ENCODE results near the gene QSOX1.
"Not testable (repeated sequence)": the region's sequence is repeated elsewhere in the genome, so short reads cannot be mapped to it uniquely, and the experiment has no call there.

QSOX1 gene

DNA sequence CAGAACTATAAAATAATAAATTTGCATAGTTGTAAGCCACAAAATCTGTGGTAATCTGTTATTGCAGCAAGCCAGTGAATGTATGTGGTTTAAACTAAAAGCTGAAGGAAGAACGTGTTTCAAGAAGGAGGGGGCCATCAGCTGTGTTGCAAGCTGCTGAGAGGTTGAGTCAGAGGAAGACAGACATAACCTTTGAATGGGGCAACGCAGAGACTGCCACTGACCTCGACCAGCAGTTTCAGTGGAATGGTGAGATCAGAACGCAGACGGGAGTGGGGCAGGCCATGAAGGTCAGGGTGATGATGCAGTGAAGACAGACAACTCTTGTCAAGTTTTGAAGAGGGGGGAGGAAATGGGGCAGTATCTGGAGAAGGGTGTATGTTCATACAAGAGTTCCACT, 23.2 kb upstream of the QSOX1 start:
- Histone ChIP-seq H3K4me3 (ENCODE audit: low read depth, low read length) (no peak overlapping the region), H3K27ac (ENCODE audit: low read depth, low read length) (no peak overlapping the region), H3K36me3 (ENCODE audit: control insufficient read depth, insufficient read depth, low read length) (no peaks in the 10 kb centered on the region), H3K27me3 (ENCODE audit: control insufficient read depth, insufficient read depth, low read length) (no peaks in the 10 kb centered on the region), H3K4me1 (ENCODE audit: control insufficient read depth, insufficient read depth, low read length) (peaks cover 6% of the 10 kb centered on the region), H3K9ac (ENCODE audit: low read length) (no peak overlapping the region), H3K9me3 (ENCODE audit: control insufficient read depth, insufficient read depth, low read depth, low read length) (no peaks in the 10 kb centered on the region)

DNA sequence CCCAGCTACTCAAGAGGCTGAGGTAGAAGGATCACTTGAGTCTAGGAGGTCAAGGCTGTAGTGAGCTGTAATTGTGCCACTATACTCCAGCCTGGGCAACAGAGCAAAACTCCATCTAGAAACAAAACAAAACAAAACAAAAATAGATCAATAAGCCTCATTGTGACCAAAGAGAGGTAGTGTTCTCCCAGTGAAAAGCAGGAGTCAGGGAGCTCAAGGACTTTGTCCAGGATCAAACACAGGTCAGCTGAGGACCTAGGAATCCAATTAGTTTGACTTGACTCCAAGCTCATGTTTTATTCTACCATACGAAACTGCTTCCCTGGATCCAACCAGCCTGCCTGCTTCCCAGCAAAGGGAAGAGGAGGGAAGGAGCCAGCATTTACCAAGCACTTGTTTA, 21.5 kb upstream of the QSOX1 start:
- Histone ChIP-seq H3K4me3 (ENCODE audit: low read depth, low read length) (no peak overlapping the region), H3K27me3 (ENCODE audit: control insufficient read depth, insufficient read depth, low read length) (no peaks in the 10 kb centered on the region), H3K36me3 (ENCODE audit: control insufficient read depth, insufficient read depth, low read length) (no peaks in the 10 kb centered on the region), H3K27ac (ENCODE audit: low read depth, low read length) (no peak overlapping the region), H3K9ac (ENCODE audit: low read length) (no peak overlapping the region), H3K4me1 (ENCODE audit: control insufficient read depth, insufficient read depth, low read length) (no peaks in the 10 kb centered on the region), H3K9me3 (ENCODE audit: control insufficient read depth, insufficient read depth, low read depth, low read length) (no peaks in the 10 kb centered on the region)

DNA sequence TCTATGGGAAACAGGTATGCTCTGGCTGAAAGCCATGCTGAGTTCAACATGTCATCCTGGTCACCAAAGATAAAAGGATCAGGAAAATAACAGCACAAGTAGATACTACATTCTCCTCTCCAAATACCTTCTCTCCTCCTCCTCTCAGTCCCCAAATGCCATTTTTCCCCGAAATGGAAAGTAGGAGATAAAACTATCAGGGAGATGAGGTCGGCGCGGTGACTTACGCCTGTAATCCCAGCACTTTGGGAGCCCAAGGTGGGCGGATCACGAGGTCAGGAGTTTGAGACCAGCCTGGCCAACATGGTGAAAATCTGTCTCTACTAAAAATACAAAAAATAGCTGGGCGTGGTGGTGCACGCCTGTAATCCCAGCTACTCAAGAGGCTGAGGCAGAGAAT, 21.0 kb upstream of the QSOX1 start:
- not testable (repeated sequence) for H3K27ac ChIP-seq (ENCODE audit: low read depth, low read length); H3K4me3 ChIP-seq (ENCODE audit: low read depth, low read length); H3K9me3 ChIP-seq (ENCODE audit: control insufficient read depth, insufficient read depth, low read depth, low read length); H3K9ac ChIP-seq (ENCODE audit: low read length); H3K4me1 ChIP-seq (ENCODE audit: control insufficient read depth, insufficient read depth, low read length); H3K36me3 ChIP-seq (ENCODE audit: control insufficient read depth, insufficient read depth, low read length); H3K27me3 ChIP-seq (ENCODE audit: control insufficient read depth, insufficient read depth, low read length)

DNA sequence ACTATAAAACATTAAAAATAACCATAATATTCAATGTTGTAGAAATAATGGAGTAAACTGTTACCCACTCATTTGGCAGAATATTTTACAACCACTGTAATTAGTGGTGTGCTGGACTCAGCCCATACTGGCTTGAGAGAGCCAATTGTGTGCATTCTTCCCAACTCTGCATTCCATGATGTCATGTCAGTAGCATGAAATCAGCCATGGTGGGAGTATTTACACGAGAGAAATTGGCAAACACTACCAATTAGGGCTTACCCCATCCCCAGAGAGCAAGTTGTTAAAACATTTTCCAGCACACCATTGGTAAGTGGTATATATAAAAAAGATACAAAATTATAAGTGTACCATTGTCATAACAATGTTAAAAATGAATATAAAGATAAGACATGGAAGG, 19.1 kb upstream of the QSOX1 start:
- no peaks in the 10 kb centered on the region for H3K4me1 ChIP-seq (ENCODE audit: control insufficient read depth, insufficient read depth, low read length)
- H3K27me3 ChIP-seq (ENCODE audit: control insufficient read depth, insufficient read depth, low read length) = no peaks in the 10 kb centered on the region
- no peaks in the 10 kb centered on the region for H3K9me3 ChIP-seq (ENCODE audit: control insufficient read depth, insufficient read depth, low read depth, low read length)
- no peak overlapping the region for H3K9ac ChIP-seq (ENCODE audit: low read length)
- H3K27ac ChIP-seq (ENCODE audit: low read depth, low read length) = no peak overlapping the region
- H3K4me3 ChIP-seq (ENCODE audit: low read depth, low read length) = no peak overlapping the region
- no peaks in the 10 kb centered on the region for H3K36me3 ChIP-seq (ENCODE audit: control insufficient read depth, insufficient read depth, low read length)

DNA sequence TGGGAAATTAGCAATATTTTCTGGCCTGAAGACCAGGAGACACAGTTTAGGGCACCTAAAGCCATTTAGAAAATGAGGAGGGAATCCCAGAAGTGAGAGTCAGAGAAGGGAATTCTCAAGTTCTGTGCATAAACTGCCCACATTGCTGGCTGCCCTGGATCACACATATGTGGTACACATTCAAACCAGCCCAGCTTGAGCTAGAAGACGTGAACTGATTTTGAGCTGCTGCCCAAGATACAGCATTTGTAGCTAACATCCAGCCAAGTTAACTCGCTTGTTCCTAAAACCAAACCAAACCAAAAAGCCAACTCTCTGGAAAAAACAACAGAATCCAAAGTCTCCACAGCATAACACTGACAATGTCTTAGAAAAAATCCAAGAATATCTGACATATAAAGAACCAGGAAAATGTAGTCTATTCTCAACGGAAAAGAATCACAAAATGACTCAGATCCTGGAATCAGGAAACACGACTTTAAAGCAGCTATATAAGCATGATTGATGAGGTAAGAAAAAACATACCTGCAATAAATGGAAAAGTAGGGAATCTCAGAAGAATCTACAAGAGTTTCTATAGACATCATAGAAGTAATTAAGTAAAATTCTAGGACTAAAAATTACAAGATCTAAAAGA, 18.2 kb upstream of the QSOX1 start:
- Histone ChIP-seq H3K9ac (ENCODE audit: low read length) (no peak overlapping the region), H3K36me3 (ENCODE audit: control insufficient read depth, insufficient read depth, low read length) (no peaks in the 10 kb centered on the region), H3K27ac (ENCODE audit: low read depth, low read length) (no peak overlapping the region), H3K4me3 (ENCODE audit: low read depth, low read length) (no peak overlapping the region), H3K9me3 (ENCODE audit: control insufficient read depth, insufficient read depth, low read depth, low read length) (no peaks in the 10 kb centered on the region), H3K4me1 (ENCODE audit: control insufficient read depth, insufficient read depth, low read length) (no peaks in the 10 kb centered on the region), H3K27me3 (ENCODE audit: control insufficient read depth, insufficient read depth, low read length) (no peaks in the 10 kb centered on the region)

DNA sequence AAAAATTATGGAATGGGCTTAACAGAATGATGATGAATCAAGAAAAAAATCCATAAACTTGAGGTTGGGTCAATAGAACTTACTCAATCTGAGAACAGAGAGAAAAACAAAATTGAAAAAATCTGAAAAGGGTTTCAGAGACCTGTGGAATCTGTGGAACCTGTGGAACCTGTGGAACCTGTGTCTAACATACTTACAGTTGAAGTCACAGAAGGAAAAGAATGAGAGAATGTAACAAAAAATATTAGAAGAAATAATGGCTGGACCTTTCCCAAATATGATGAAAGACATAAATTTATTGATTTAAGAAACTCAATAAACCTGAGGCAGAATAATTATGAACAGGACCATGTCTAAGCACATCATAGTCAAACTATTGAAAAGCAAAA, 17.7 kb upstream of the QSOX1 start:
- no peaks in the 10 kb centered on the region for H3K27me3 ChIP-seq (ENCODE audit: control insufficient read depth, insufficient read depth, low read length)
- no peaks in the 10 kb centered on the region for H3K9me3 ChIP-seq (ENCODE audit: control insufficient read depth, insufficient read depth, low read depth, low read length)
- H3K4me1 ChIP-seq (ENCODE audit: control insufficient read depth, insufficient read depth, low read length) = no peaks in the 10 kb centered on the region
- H3K27ac ChIP-seq (ENCODE audit: low read depth, low read length) = no peak overlapping the region
- H3K4me3 ChIP-seq (ENCODE audit: low read depth, low read length) = no peak overlapping the region
- H3K36me3 ChIP-seq (ENCODE audit: control insufficient read depth, insufficient read depth, low read length) = no peaks in the 10 kb centered on the region
- H3K9ac ChIP-seq (ENCODE audit: low read length) = no peak overlapping the region

DNA sequence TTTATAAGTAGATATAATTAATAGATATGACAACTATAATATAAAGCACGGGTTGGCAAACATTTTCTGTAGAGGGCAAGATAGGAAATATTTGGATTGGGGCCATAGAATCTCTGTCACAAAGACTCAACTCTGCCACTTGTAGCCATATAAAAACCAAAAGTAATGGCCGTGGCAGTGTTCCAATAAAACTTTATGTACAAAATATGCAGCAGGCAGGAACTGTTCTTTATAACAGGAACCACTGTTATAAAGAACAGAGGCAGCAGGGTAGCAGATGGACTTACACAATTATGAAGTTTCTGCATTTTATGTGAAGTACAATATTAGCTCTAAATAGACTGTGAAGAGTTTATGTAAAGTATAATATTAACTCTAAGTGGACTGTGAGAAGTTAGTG, 16.9 kb upstream of the QSOX1 start:
- no peaks in the 10 kb centered on the region for H3K9me3 ChIP-seq (ENCODE audit: control insufficient read depth, insufficient read depth, low read depth, low read length)
- H3K27ac ChIP-seq (ENCODE audit: low read depth, low read length) = no peak overlapping the region
- H3K36me3 ChIP-seq (ENCODE audit: control insufficient read depth, insufficient read depth, low read length) = no peaks in the 10 kb centered on the region
- H3K4me1 ChIP-seq (ENCODE audit: control insufficient read depth, insufficient read depth, low read length) = no peaks in the 10 kb centered on the region
- H3K27me3 ChIP-seq (ENCODE audit: control insufficient read depth, insufficient read depth, low read length) = no peaks in the 10 kb centered on the region
- no peak overlapping the region for H3K9ac ChIP-seq (ENCODE audit: low read length)
- H3K4me3 ChIP-seq (ENCODE audit: low read depth, low read length) = no peak overlapping the region

DNA sequence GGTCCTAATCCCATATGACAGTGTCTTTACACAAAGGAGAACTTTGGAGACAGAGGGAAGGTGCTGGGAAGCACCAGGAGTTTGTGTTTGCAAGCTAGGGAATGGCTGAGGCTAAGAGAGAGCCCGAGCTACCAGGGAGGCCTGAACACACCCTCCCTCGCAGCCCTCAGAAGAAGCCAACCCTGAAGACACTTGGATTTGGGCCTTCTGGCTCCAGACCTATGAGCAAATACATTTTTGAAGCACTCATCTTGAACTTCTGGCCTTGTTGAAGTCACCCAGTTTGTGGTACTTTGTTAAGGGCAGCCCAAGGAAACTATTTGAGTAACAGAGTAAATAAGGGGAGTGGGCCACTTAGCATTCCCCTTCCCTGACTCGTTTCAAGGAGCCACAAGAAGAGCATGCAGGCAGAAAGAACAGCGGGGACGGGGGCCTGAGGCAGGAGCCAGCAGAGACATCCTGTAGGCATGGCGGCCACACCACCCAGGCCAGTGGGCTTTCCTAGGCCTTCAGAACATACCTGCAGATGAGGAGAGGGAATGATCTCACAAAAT, 13.2 kb upstream of the QSOX1 start:
- no peaks in the 10 kb centered on the region for H3K36me3 ChIP-seq (ENCODE audit: control insufficient read depth, insufficient read depth, low read length)
- H3K27me3 ChIP-seq (ENCODE audit: control insufficient read depth, insufficient read depth, low read length) = no peaks in the 10 kb centered on the region
- no peak overlapping the region for H3K27ac ChIP-seq (ENCODE audit: low read depth, low read length)
- H3K4me3 ChIP-seq (ENCODE audit: low read depth, low read length) = no peak overlapping the region
- H3K4me1 ChIP-seq (ENCODE audit: control insufficient read depth, insufficient read depth, low read length) = no peaks in the 10 kb centered on the region
- no peak overlapping the region for H3K9ac ChIP-seq (ENCODE audit: low read length)
- H3K9me3 ChIP-seq (ENCODE audit: control insufficient read depth, insufficient read depth, low read depth, low read length) = no peaks in the 10 kb centered on the region

DNA sequence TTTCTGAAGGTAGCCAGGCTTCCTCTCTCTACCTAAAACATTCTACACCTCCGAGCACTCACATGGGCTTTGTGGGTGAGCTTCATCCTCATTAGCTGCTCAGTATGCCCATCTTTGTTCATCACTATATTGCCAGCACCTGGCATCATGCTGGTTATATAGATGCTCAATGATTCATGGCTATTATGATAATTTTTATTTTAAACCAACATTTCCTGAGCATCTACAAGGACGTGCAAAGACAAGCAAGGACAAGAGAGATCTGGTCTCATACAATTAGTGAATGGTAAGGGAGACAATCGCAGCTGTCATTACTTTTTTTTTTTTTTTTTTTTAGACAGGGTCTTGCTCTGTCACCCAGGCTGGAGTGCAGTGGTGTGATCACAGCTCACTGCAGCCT, 11.3 kb upstream of the QSOX1 start:
- Histone ChIP-seq H3K27ac (ENCODE audit: low read depth, low read length) (no peak overlapping the region), H3K4me1 (ENCODE audit: control insufficient read depth, insufficient read depth, low read length) (no peaks in the 10 kb centered on the region), H3K9ac (ENCODE audit: low read length) (no peak overlapping the region)

DNA sequence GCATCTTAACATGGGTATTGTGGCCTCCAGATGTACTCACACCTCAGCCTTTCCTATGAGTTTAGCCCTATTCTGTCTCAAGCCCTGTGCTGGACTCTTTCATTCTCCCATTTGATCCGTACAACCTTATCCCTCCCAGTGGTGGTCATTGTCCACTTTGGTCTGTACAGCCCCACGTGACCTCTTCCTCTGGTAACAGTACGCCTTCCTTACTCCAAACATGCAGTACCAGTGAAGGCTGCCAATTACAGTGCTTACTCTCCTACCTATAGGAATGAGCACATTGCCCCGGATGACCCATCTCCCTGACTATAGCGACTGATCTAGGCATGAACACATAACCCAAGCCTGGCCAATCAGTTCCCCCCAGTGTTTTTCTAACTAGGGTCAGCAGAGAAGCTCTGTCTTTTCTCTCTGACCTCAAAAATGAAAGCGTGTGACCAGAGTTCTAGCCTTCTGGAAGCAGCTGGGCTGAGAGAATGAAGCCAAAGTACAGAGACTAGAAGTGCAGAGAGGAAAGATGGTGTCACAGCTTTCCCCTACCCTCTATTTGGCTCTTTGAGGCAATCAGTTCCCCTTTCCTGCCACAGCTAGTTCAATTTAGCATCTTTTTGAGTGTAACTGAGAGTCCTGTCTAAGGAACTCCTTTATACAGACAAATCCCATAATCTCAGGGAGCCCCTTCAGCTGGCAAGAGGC, 9.9 kb upstream of the QSOX1 start:
- no peak overlapping the region for H3K4me3 ChIP-seq (ENCODE audit: low read depth, low read length)
- no peak overlapping the region for H3K9ac ChIP-seq (ENCODE audit: low read length)
- H3K27ac ChIP-seq (ENCODE audit: low read depth, low read length) = no peak overlapping the region
- no peaks in the 10 kb centered on the region for H3K9me3 ChIP-seq (ENCODE audit: control insufficient read depth, insufficient read depth, low read depth, low read length)
- no peaks in the 10 kb centered on the region for H3K4me1 ChIP-seq (ENCODE audit: control insufficient read depth, insufficient read depth, low read length)
- no peaks in the 10 kb centered on the region for H3K36me3 ChIP-seq (ENCODE audit: control insufficient read depth, insufficient read depth, low read length)
- no peaks in the 10 kb centered on the region for H3K27me3 ChIP-seq (ENCODE audit: control insufficient read depth, insufficient read depth, low read length)

More for the DNA sequence above, 11.3 kb upstream of the QSOX1 start:
- Histone ChIP-seq H3K9me3 (ENCODE audit: control insufficient read depth, insufficient read depth, low read depth, low read length) (no peaks in the 10 kb centered on the region), H3K36me3 (ENCODE audit: control insufficient read depth, insufficient read depth, low read length) (no peaks in the 10 kb centered on the region), H3K4me3 (ENCODE audit: low read depth, low read length) (no peak overlapping the region), H3K27me3 (ENCODE audit: control insufficient read depth, insufficient read depth, low read length) (no peaks in the 10 kb centered on the region)

DNA sequence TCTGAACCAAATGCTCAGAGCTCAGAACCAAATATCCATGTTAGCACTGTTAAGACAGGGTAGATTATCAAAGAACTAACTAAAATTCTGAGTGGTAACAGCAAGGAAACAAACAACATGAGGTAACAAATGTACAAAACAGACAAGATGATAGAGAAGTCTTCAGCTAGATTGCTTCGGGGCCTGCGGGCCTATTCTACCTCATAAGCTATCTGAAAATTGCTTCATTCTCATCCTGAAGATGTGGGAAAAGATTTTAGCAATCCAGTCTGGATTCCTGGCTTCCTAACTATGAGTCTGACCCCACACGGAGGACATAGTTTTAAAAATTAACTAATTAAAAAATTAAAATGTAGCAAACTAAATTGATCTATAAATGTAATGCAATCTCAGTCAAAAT, 9.2 kb upstream of the QSOX1 start:
- Histone ChIP-seq H3K36me3 (ENCODE audit: control insufficient read depth, insufficient read depth, low read length) (no peaks in the 10 kb centered on the region), H3K9ac (ENCODE audit: low read length) (no peak overlapping the region), H3K4me1 (ENCODE audit: control insufficient read depth, insufficient read depth, low read length) (no peaks in the 10 kb centered on the region), H3K4me3 (ENCODE audit: low read depth, low read length) (no peak overlapping the region), H3K27ac (ENCODE audit: low read depth, low read length) (no peak overlapping the region), H3K9me3 (ENCODE audit: control insufficient read depth, insufficient read depth, low read depth, low read length) (no peaks in the 10 kb centered on the region), H3K27me3 (ENCODE audit: control insufficient read depth, insufficient read depth, low read length) (no peaks in the 10 kb centered on the region)

All from HUES6 (cell line).